Measurements from ENCODE around the gene DHRS3. TPM values are rescaled to one million over a fixed set of nuclear protein-coding genes. Genes with fewer than 3 reads are reported as not detected.

The DHRS3 gene
- total and polyA plus RNA-seq, 2 of the 13 experiments (the other 11 are each of a cell fraction or from before 2014, with no cell fraction given) = 48.5 to 90.5 TPM

GRCh38 chr1:12531179-12531499, 86.9 kb downstream of the DHRS3 start (continued):
- TF ChIP-seq ATF7 (IDR thresholded peaks at IDR 0.05) = no peak
- no peak for TF ChIP-seq ATF7 (CRISPR knock-in tag; IDR thresholded peaks at IDR 0.05)
- no peak for TF ChIP-seq ZNF572 (CRISPR knock-in tag; IDR thresholded peaks at IDR 0.05)
- no peak for TF ChIP-seq NFRKB (IDR thresholded peaks at IDR 0.05)
- TF ChIP-seq EZH2 (conservative IDR thresholded peaks at IDR 0.05; ENCODE audit: low read depth, low read length) = no peak
- TF ChIP-seq PHF20 (CRISPR knock-in tag; IDR thresholded peaks at IDR 0.05) = no peak
- TF ChIP-seq MXI1 (IDR thresholded peaks at IDR 0.05; ENCODE audit: borderline replicate concordance, low read depth, low read length) = no peak
- no peak for TF ChIP-seq NRL (CRISPR knock-in tag; IDR thresholded peaks at IDR 0.05; ENCODE audit: borderline replicate concordance)
- TF ChIP-seq BRD4 (CRISPR knock-in tag; IDR thresholded peaks at IDR 0.05) = no peak

- Histone ChIP-seq H3K4me1 (ENCODE audit: insufficient read depth, low read length) (peaks cover 74% of the 10 kb centered on the region), H3K4me2 (ENCODE audit: low read depth, low read length) (no peak overlapping the region), H3K27me3 (ENCODE audit: control insufficient read depth in 1 of 2, insufficient read depth in 2 of 2, low read length in 2 of 2) (no peaks in the 10 kb centered on the region), H2AFZ (ENCODE audit: low read length) (no peak overlapping the region), H3K9ac (ENCODE audit: insufficient read depth, low read depth, low read length) (no peak overlapping the region), H3K79me2 (ENCODE audit: insufficient read depth, low read length) (no peaks in the 10 kb centered on the region), H3K36me3 (replicated peaks in 1 of 2; ENCODE audit: control insufficient read depth in 1 of 2, insufficient read depth in 2 of 2, low read length in 2 of 2) (no peaks in the 10 kb centered on the region), H4K20me1 (ENCODE audit: insufficient read depth, low read length) (no peaks in the 10 kb centered on the region), H3K4me3 (replicated peaks in 1 of 3; ENCODE audit: insufficient read depth in 1 of 3, low read depth in 2 of 3, low read length in 3 of 3) (no peak overlapping the region), H3K9me3 (ENCODE audit: low read length) (no peaks in the 10 kb centered on the region), H3K27ac (ENCODE audit: extremely low read length, insufficient read depth, low read length) (no peak overlapping the region)
- WGBS (ENCODE audit: low lambda C conversion rate) = 79% methylated on average over 11 of the region's 11 CpGs
- POLR2A ChIA-PET = interaction anchor here (1.3 to 9.3 kb wide), 4 partner anchors 79 to 129 kb away, joined by 4 to 220 read pairs (median 20); partner anchors contain the start of gene DHRS3
- DNase-seq (ENCODE audit: low spot score) (no peak), FAIRE-seq (no peak), ATAC-seq (no peak)
- intact Hi-C loops (cut with micrococcal nuclease; ENCODE audit: unreplicated experiment) = no loop called here
- in situ Hi-C loops (cut with HindIII; ENCODE audit: extremely low pct_ligation_motif_present, low pct_unique_long_range_greater_than_20kb) = no loop called here
- CTCF ChIA-PET (ENCODE audit: low intra/inter-chr PET ratio, low total read pairs) = no interaction called here
- TF ChIP-seq HNRNPH1 (optimal IDR thresholded peaks at IDR 0.05; ENCODE audit: low read depth, low read length) (no peak), PREB (CRISPR knock-in tag; IDR thresholded peaks at IDR 0.05) (no peak)
- BruUV-seq (replicated peaks) = no TSS peak
These were observed 87.4 kb downstream of the DHRS3 start for GRCh38 chr1:12530462-12531178.
